Activated B cell treated with CpG ODN at 0.5 μM for 24 hours (primary cell): Measurements from ENCODE around the gene TCEAL3. TPM values are rescaled to one million over a fixed set of nuclear protein-coding genes. Genes with fewer than 3 reads are reported as not detected.
"Not testable (repeated sequence)": the region's sequence is repeated elsewhere in the genome, so short reads cannot be mapped to it uniquely, and the experiment has no call there.

ENCODE experiments used
- ATAC-seq: fragments of 200-7000 bp; cut with Tn5 transposase; one replicate; pipeline ENCODE4 v1.10.0; 2021; ENCODE audit warnings: low read depth, mild to moderate bottlenecking, moderate library complexity
- CTCF ChIA-PET: fragments of 350-600 bp; sonication (Branson Sonifier 250); formaldehyde crosslinking; loops from one replicate; lab custom pipeline; 2021; ENCODE audit warnings: antibody characterized with exemption; lab: Charles Lee
- POLR2A ChIA-PET: fragments of 350-600 bp; sonication (Branson Sonifier 250); formaldehyde crosslinking; loops from one replicate; lab custom pipeline; 2021; ENCODE audit warnings: antibody characterized with exemption; lab: Charles Lee
- DNase-seq: peaks from one replicate; pipeline ENCODE4 v3.0.0; 2022
- H3K27ac Mint-ChIP-seq: one replicate; pipeline ENCODE4 v1.8.0; 2020; ENCODE audit warnings: mixed read lengths
- H3K27me3 Mint-ChIP-seq: one replicate; pipeline ENCODE4 v1.8.0; 2021; ENCODE audit warnings: mixed read lengths
- H3K36me3 Mint-ChIP-seq: one replicate; pipeline ENCODE4 v1.8.0; 2021; ENCODE audit warnings: low read depth, mixed read lengths
- H3K4me1 Mint-ChIP-seq: one replicate; pipeline ENCODE4 v1.8.0; 2021; ENCODE audit warnings: mixed read lengths
- H3K4me3 Mint-ChIP-seq: one replicate; pipeline ENCODE4 v1.8.0; 2020; ENCODE audit warnings: mild to moderate bottlenecking, mixed read lengths
- H3K9me3 Mint-ChIP-seq: one replicate; pipeline ENCODE4 v1.8.0; 2020; ENCODE audit warnings: mixed read lengths
- CTCF ChIP-seq: fragments of 200-600 bp; IDR thresholded peaks from one replicate; pipeline ENCODE4 v1.8.0; 2022; ENCODE audit warnings: antibody characterized with exemption, mild to moderate bottlenecking
- intact Hi-C: fragments of 100-400 bp; cut with micrococcal nuclease; formaldehyde crosslinking; loops from one replicate; pipeline ENCODE4 v1.15.1; 2024
- total RNA-seq: library from RNA; stranded (reverse); gene quantifications from 2 replicates; pipeline ENCODE4 v1.2.3, GENCODE V29; 2022

Gene TCEAL3
- total RNA-seq, 1 donor from 2014 or later = 8.5 TPM

- no peak for DNase-seq
- peaks cover 3% of the 10 kb centered on the region for H3K27me3 Mint-ChIP-seq
- no peaks in the 10 kb centered on the region for H3K4me1 Mint-ChIP-seq
- H3K9me3 Mint-ChIP-seq = no peaks in the 10 kb centered on the region
- POLR2A ChIA-PET = no interaction called here
- H3K4me3 Mint-ChIP-seq = no peak overlapping the region
- H3K36me3 Mint-ChIP-seq = no peaks in the 10 kb centered on the region
- CTCF ChIA-PET = no interaction called here
- H3K27ac Mint-ChIP-seq = no peak overlapping the region
- TF ChIP-seq CTCF = no peak
- no peak for ATAC-seq
- intact Hi-C loops = no loop called here
Observed at GRCh38 chrX:103644125-103644524, 36.4 kb downstream of the TCEAL3 start.

- no peak overlapping the region for H3K27ac Mint-ChIP-seq
- H3K36me3 Mint-ChIP-seq = no peaks in the 10 kb centered on the region
- peaks cover 3% of the 10 kb centered on the region for H3K27me3 Mint-ChIP-seq
- ChIA-PET POLR2A (no interaction called here), CTCF (no interaction called here)
- H3K4me3 Mint-ChIP-seq = no peak overlapping the region
- no peak for TF ChIP-seq CTCF
- intact Hi-C loops = no loop called here
- no peaks in the 10 kb centered on the region for H3K9me3 Mint-ChIP-seq
- H3K4me1 Mint-ChIP-seq = no peaks in the 10 kb centered on the region
- DNase-seq (no peak), ATAC-seq (no peak)
Observed at GRCh38 chrX:103647630-103648029, 39.9 kb downstream of the TCEAL3 start.

- ChIA-PET POLR2A (no interaction called here), CTCF (no interaction called here)
- Mint-ChIP-seq H3K27ac (no peak overlapping the region), H3K27me3 (no peaks in the 10 kb centered on the region), H3K4me1 (no peaks in the 10 kb centered on the region), H3K36me3 (no peaks in the 10 kb centered on the region), H3K9me3 (no peaks in the 10 kb centered on the region), H3K4me3 (no peak overlapping the region)
- no peak for TF ChIP-seq CTCF
- ATAC-seq (no peak), DNase-seq (no peak)
- intact Hi-C loops = no loop called here
Observed at GRCh38 chrX:103651151-103651773, 43.5 kb downstream of the TCEAL3 start.

GRCh38 chrX:103655230-103656000 is 47.7 kb downstream of the TCEAL3 start:
- intact Hi-C loops, CTCF ChIA-PET, POLR2A ChIA-PET, DNase-seq, H3K4me1 Mint-ChIP-seq, H3K27ac Mint-ChIP-seq, H3K9me3 Mint-ChIP-seq, H3K4me3 Mint-ChIP-seq, H3K36me3 Mint-ChIP-seq, ATAC-seq, H3K27me3 Mint-ChIP-seq: not testable (repeated sequence)

GRCh38 chrX:103656617-103657016 is 48.9 kb downstream of the TCEAL3 start:
- DNase-seq (no peak), ATAC-seq (no peak)
- Mint-ChIP-seq H3K9me3 (no peaks in the 10 kb centered on the region), H3K27me3 (no peaks in the 10 kb centered on the region), H3K4me3 (no peak overlapping the region), H3K4me1 (no peaks in the 10 kb centered on the region), H3K27ac (no peak overlapping the region), H3K36me3 (no peaks in the 10 kb centered on the region)
- CTCF ChIA-PET = no interaction called here
- POLR2A ChIA-PET = no interaction called here
- intact Hi-C loops = no loop called here
- TF ChIP-seq CTCF = no peak

- DNase-seq, H3K27ac Mint-ChIP-seq, H3K4me1 Mint-ChIP-seq, POLR2A ChIA-PET, intact Hi-C loops, H3K9me3 Mint-ChIP-seq, H3K4me3 Mint-ChIP-seq, H3K36me3 Mint-ChIP-seq, H3K27me3 Mint-ChIP-seq, ATAC-seq, CTCF ChIA-PET: not testable (repeated sequence)
Observed at GRCh38 chrX:103657066-103657465, 49.3 kb downstream of the TCEAL3 start.
